GM18498 (cell line): ENCODE measurements around the gene KRT85.

Experiments
- ATAC-seq: cut with Tn5 transposase; IDR thresholded peaks from one replicate; pipeline ENCODE4 v1.9.1; 2021; ENCODE audit warnings: mild to moderate bottlenecking, moderate library complexity; ENCODE audit not compliant: unreplicated experiment

Gene KRT85

GRCh38 chr12:52369211-52369610 lies 1.9 kb upstream of the KRT85 start:
- ATAC-seq: no peak

GRCh38 chr12:52368508-52368907 lies 1.2 kb upstream of the KRT85 start:
- no peak for ATAC-seq

GRCh38 chr12:52367876-52368275 lies 595 bp upstream of the KRT85 start:
- ATAC-seq: no peak

GRCh38 chr12:52364901-52365489 lies 2.3 kb downstream of the KRT85 start:
- ATAC-seq: no peak

- ATAC-seq: no peak
Observed at GRCh38 chr12:52364061-52364460, 3.2 kb downstream of the KRT85 start.

GRCh38 chr12:52363111-52363679 lies 4.1 kb downstream of the KRT85 start:
- no peak for ATAC-seq

GRCh38 chr12:52362118-52362726 lies 5.1 kb downstream of the KRT85 start:
- no peak for ATAC-seq

GRCh38 chr12:52361553-52361952 lies 5.7 kb downstream of the KRT85 start:
- ATAC-seq: no peak

GRCh38 chr12:52360663-52361271 lies 6.5 kb downstream of the KRT85 start:
- no peak for ATAC-seq

GRCh38 chr12:52360106-52360662 lies 7.1 kb downstream of the KRT85 start:
- ATAC-seq: no peak

- no peak for ATAC-seq
Observed at GRCh38 chr12:52359621-52360061, 7.6 kb downstream of the KRT85 start.

- peak; percentile 96 for ATAC-seq
Observed at GRCh38 chr12:52358575-52359350, 8.5 kb downstream of the KRT85 start.

- ATAC-seq: no peak
Observed at GRCh38 chr12:52356762-52357580, 10.3 kb downstream of the KRT85 start.

- no peak for ATAC-seq
Observed at GRCh38 chr12:52356031-52356761, 11.1 kb downstream of the KRT85 start.

GRCh38 chr12:52355176-52355575 lies 12.1 kb downstream of the KRT85 start:
- ATAC-seq: no peak

- no peak for ATAC-seq
Observed at GRCh38 chr12:52354200-52354599, 13.1 kb downstream of the KRT85 start.

- no peak for ATAC-seq
Observed at GRCh38 chr12:52353766-52354165, 13.5 kb downstream of the KRT85 start.

- ATAC-seq: no peak
Observed at GRCh38 chr12:52352951-52353350, 14.3 kb downstream of the KRT85 start.

- ATAC-seq: no peak
Observed at GRCh38 chr12:52351196-52352059, 15.9 kb downstream of the KRT85 start.
